ENCODE results near the gene FCAR.
"Not testable (repeated sequence)": the region's sequence is repeated elsewhere in the genome, so short reads cannot be mapped to it uniquely, and the experiment has no call there.

FCAR gene

DNA sequence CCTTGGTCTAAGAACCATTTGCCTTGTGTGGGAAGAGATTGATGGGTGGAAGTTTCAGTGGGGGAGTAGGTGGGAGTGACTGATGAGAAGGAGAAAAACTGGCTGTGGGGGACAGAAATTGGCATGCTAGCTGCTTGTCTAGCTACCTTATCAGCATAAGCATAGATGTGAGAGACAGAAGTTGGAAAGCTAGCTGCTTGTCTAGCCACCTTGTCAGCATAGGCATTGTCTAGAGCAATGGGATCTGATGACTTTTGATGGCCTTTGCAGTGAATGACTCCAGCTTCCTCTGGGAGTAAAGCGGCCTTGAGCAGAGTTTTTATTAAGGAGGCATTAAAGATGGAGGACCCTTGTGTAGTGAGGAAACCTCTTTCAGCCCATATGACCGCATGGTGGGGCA is 22.0 kb downstream of the FCAR start:
- no peak for DNase-seq

DNA sequence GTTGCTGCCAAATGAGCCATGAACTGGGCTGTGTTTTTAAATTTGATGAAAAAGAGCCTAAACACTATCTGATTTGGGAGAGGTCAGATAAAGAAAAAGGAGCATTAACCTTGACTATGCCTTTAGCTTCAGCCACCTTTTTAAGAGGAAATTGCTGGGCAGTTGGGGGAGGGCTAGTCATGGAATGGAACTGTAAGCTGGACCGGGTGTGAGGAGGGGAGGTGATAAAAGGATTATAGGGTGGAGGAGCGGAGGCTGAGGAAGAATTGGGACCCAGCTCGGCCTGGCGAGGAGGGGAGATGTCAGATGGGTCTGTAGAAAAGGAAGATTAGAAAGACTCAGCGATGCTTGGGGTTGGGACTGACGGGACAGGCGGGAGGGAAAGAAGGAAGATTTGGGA is 24.6 kb downstream of the FCAR start:
- not testable (repeated sequence) for DNase-seq

DNA sequence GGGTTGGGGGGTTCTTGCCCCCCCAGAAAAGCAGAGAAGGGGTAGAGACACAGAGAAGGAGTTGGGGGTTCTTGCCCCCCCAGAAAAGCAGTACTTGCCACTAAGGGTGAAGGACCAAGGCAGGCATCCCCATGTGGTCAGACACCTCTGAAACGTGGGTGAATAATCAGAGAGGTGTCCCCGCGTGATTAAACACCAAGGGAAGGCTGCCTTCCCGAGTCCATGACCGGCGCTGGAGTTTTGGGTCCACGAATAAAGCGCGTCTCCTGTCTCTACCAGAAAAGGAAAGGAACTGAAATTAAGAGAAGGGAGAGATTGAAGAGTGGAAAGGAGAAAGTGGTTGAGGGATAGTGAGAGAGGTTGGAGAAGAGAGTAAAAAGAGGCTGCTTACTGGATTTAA is 25.6 kb downstream of the FCAR start:
- not testable (repeated sequence) for DNase-seq

DNA sequence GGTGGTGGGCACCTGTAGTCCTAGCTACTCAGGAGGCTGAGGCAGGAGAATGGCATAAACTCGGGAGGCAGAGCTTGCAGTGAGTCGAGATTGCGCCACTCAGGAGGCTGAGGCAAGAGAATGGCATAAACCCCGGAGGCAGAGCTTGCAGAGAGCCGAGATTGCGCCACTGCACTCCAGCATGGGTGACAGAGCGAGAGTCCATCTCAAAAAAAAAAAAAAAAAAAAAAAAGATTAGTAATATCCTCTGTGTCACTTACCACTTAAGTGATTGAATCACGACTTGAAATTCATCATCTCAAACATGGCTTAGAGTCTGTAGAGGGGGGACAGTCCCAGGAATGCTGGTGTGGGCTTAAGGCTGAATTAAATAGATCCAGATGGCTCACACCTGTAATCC is 27.1 kb downstream of the FCAR start:
- DNase-seq, result not testable (repeated sequence)

DNA sequence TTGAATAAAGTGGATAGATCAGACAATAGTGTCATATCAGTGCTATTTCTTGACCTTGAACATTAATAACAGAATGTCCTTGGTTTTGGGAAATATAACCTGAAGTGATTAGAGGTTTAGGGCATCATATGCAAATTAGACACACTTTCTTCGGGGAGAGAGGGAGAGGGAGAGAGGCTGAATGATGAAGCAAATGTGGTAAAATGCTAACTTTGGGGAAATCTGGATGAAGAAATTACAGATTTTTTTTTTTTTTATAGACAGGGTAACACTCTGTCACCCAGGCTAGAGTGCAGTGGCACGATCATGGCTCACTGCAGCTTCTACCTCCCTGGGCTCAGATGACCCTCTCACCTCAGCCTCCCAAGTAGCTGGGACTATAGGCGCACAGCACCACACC is 28.0 kb downstream of the FCAR start:
- no peak for DNase-seq

DNA sequence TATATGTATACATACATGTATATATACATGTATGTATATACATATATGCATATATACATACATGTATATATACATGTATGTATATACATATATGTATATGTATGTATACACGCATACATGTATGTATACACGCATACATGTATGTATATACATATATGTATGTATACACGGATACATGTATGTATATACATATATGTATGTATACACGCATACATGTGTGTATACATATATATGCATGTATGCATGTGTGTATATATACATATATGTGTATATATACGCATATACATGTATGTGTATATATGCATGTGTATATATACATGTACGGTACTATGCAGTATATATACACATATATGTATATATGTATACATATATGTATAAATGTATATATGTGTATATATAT is 29.3 kb downstream of the FCAR start:
- DNase-seq, result no peak

DNA sequence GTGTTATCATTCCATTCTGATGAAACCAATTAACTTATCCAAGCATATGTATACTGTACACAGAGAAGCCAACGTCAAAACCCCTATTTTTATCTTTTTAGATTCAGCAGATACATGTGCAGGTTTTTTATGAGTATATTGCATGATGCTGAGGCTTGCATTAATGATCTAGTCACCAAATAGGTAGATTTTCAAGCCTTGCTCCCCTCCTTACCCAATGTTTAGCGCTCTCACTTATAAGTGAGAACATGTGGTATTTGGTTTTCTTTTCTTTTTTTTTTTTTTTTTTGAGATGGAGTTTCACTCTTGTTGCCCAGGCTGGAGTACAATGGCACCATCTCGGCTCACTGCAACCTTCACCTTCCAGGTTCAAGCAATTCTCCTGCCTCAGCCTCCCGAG is 30.2 kb downstream of the FCAR start:
- not testable (repeated sequence) for DNase-seq

DNA sequence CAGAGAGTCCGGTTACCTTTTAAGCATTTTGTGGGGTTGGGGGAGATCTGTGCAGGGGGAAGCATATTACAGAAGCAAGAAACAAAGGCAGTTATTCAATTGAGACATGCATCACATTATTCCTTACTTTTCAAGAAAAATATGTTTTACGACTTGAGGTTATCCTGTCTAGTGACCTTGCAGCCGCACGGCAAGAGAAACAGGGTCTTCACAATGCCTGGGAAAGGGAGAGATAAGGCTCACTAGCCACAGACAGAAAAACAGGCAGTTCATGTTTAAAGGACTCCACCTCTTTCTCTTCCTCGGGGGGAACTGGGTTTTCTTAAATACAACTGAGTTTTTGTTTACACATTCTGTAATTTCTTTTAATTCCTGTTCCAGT is 31.4 kb downstream of the FCAR start:
- no peak for DNase-seq

DNA sequence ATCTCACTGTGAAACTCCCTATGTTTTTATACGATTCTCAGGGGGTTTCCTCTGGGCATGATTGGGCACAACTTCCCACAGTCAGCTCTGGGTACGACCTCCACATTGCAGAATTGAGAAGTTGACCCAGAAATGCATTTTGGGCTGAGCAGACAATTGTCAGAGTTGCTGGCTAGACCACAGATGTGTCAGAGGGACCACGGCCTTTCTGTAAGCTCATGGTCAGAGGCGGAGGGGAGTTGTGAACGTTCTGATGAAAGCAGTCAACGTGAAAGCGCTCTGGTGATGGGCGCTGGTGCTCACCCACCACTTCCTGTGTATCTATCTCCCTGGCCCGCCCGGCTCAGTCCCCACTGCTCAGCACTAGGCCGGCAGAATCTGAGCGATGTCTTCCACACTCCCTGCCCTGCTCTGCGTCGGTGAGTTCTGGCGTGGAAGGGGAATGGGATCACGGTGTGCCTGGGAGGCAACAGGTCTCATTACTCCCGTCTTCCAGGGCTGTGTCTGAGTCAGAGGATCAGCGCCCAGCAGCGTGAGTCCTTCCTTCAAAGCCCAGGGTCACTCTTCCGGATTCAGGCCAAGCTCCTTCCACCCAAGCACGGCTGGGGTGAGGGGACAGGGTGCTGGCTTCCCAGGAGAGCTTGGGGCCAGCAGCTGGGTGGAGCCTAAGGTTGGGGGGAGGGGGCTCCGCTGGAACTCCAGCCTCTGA is 31.9 kb downstream of the FCAR start, which contains the start of gene NCR1:
Gene NCR1 (plus strand): TSS at position 346 of the 709 bp plus-strand sequence. CDS start 40 bp downstream, at position 386.
- DNase-seq, result no peak

DNA sequence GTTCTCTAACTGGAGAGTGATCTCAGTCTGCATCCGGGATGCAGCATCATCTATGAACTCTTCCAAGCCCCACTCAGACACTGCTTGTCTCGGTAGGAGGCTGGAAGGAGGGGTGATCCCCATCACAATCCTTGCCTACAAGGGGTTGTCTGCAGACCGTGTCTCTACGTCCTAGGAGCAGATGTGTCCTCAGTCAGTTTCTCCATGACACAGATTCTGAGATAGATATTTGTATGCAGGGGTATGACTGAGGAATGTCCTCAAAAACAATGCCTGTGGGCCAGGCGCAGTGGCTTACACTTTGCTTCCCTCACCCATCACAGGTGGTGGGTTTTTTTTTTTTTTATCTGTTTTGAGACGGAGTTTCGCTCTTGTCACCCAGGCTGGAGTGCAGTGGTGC is 32.8 kb downstream of the FCAR start:
- no peak for DNase-seq

DNA sequence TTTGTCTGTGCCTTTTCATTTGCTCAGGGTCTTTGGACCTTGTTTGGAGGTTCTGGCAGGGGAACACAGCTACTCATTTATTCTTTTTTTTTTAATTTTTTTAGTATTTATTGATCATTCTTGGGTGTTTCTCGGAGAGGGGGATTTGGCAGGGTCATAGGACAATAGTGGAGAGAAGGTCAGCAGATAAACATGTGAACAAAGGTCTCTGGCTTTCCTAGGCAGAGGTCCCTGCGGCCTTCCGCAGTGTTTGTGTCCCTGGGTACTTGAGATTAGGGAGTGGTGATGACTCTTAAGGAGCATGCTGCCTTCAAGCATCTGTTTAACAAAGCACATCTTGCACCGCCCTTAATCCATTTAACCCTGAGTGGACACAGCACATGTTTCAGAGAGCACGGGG is 33.9 kb downstream of the FCAR start:
- DNase-seq, result not testable (repeated sequence)

DNA sequence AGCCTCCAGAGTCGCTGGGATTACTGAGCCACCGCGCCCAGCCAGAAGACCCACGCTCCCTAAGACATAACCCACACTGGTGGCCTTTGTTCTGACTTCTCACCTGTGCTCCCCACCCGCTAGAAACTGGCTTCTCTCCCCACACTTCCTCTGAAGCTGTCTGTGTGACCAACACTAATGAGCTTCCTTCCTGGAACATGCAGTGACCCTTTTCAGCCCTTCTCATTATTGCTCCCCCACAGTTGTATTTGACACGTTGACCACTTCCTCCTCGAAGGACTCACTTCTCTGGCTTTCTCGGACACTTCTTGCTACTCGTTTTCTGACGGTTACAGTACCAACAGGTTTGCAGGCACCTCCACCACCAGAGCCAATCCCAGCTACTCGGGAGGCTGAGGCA is 42.8 kb downstream of the FCAR start:
- no peak for DNase-seq

DNA sequence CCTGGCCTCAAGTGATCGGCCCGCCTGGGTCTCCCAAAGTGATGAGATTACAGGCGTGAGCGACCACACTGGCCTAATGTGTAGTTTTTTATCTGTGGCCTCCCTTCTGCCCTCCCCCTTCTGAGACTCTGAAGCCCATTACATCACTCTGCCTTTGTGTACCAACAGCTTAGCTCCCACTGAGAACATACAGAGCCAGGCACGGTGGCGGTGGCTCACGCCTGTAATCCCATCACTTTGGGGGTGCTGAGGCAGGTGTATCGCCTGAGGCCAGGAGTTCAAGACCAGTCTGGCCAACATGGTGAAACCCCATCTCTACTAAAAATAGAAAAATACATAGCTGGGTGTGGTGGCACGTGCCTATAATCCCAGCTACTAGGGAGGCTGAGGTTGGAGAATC is 44.5 kb downstream of the FCAR start:
- no peak for DNase-seq

DNA sequence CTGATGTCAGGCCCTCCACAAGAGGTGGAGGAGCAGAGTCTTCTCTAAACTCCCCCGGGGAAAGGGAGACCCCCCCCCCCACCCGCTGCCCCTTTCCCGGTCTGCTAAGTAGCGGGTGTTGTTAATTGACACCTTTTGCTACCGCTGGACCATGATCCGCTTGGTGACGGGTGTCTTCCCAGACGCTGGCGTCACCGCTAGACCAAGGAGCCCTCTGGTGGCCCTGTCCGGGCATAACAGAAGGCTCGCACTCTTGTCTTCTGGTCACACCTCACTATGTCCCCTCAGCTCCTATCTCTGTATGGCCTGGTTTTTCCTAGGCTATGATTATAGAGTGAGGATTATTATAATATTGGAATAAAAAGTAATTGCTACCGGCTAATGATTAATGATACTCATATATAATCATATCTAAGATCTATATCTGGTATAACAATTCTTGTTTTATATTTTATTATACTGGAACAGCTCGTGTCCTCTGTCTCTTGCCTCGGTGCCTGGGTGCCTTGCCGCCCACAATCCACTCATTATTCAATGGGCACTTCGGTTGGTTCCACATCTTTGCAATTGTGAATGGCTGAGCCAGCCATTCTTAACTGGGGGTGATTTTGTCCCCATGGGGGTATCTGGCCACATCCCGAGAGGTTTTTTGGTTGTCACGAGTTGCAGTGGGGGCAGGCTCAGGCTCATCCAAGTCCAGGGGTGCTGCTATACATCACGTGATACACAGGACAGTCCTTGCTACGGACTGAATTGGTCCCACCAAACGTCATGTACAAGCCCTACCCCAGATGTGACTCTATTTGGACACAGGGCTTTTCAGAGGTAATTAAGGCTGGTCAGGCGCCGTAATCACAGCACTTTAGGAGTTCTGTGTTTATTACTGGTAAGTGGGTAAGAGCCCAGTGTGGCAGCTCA is 45.9 kb downstream of the FCAR start:
- not testable (repeated sequence) for DNase-seq

DNA sequence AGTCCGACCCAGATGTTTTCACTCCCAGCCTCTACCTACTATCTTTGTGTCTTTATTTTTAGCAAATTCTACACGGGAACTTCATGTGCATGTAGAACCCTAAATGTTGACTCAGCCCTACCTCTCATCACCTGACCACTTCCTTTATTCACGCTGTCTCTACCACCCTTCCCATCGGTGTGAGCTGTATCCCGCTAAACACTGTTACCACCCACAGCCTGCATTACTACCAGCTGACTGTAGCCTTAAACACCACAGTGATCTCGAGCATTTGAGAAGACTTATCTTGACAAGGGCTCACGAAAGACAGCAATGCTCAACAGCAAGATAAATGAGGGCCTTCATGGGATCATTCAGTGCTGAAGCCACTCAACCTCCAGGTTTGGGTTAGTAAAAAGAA is 47.0 kb downstream of the FCAR start:
- no peak for DNase-seq

DNA sequence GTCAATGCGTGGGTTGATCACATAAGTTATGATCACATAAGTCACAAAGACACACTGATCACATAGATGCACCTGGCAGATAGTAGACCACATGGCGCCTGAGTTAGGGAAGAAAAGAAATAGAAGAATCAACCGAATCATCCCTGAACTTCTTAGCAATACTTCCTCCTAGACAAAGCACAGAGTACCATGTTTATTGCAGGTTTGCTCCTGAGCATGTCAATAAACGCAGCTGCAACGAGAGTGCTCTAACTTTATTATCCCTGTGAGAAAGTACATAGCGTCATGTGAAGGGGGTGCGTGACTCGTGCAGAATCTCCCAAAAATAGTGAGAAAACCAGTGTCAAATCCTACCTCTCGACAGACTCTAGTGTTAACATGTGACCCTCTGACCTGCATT is 49.2 kb downstream of the FCAR start:
- DNase-seq, result no peak

DNA sequence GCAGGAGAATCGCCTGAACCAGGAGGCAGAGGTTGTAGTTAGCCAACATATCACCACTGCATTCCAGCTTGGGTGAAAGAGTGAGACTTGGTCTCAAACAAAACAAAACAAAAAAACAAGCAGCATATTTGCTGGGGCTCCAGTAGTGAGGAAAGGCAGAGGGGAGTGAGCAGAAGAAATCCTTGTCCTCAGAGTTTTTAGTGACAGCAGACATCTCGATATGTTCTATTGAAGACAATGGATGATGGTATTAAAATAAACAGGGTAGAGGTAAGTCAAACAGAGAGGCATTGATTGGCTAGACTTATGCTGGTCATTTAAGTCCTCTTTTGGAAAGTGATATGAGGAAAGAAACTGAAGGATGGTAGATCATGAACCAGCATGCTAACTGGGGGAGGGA is 54.3 kb downstream of the FCAR start:
- no peak for DNase-seq

DNA sequence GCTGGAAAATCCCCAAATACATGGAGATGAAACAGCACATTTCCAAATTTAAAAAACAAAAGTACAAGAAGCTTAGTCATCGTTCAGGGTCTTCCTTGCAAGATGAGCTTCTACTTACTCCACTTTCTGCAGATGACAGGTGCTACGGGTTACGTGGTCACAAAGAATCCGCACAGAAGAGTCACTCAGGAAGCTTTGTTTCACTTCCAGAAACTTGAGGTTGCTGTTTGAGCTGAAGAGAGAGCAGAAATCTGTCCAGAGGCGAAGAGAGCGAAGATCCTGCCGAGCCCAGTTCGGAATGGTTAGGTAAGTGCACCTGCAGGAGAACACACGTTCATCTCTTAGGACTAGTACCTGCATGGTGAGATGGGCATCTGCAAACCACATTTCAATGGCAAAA is 63.9 kb downstream of the FCAR start:
- DNase-seq, result no peak

DNA sequence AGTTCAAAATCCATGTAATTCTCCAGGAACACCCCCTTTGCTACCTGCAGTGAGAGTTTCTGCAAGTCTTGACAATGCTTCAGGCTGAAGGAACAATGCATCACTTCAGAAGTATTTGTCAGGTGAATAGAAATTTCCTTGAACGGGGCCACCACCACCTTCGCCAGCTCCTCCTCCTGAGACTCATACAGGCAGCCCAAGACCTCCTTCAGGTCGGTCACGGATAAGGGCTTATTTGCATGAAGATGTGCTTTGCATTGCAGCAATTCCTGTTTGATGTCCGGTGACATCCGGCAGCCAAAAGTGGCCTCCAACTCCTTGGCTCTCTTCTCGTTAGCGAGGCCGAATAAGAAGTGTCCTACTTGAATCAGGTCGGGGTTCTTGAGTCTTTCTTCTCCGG is 64.9 kb downstream of the FCAR start:
- no peak for DNase-seq

DNA sequence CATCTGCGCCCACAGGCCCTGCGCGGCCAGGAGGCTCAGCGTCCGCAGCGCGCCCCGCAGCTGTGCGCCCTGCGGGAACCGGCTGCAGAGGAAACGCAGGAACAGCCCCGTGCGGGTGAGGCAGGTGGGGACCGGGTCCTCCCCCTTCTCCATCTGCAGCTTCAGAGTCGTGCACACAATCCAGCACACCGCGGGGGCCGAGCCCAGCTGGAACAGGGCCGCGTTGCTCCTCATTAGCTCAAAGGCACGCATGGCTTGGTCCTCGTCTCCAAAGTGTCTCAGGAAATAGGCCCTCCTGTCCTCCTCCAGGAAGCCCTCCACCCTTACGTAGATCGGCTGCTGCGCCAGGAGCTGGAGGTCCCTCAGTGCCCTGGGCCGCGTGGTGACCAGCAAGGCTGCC is 65.5 kb downstream of the FCAR start:
- not testable (repeated sequence) for DNase-seq
